HCT116 (cell line): Measurements from ENCODE around the gene ROGDI. TPM values are rescaled to one million over a fixed set of nuclear protein-coding genes. Genes with fewer than 3 reads are reported as not detected.

Experiments used
- ATAC-seq: fragments of 200-7000 bp; cut with Tn5 transposase; 2 replicates; pipeline ENCODE4 v1.9.1; 2020; ENCODE audit warnings: mild to moderate bottlenecking, moderate library complexity
- BruUV-seq: library from RNA; stranded (reverse); fragments of 400-500 nt; replicated peaks from 2 replicates; lab custom pipeline; 2021; lab: Mats Ljungman, UMichigan
- CTCF ChIA-PET: fragments of 300-600 bp; sonication (Branson Sonifier 250); formaldehyde crosslinking; loops from one replicate; lab custom pipeline; 2021; ENCODE audit warnings: antibody characterized with exemption; lab: Charles Lee
- POLR2A ChIA-PET: fragments of 300-600, 350-600 bp; sonication (Branson Sonifier 250); formaldehyde crosslinking; loops from one replicate; lab custom pipeline; 2021; ENCODE audit warnings: antibody characterized with exemption; lab: Charles Lee
- RAD21 ChIA-PET, 2 experiments: fragments of 300-600 bp; sonication (Branson Sonifier 250); formaldehyde crosslinking; loops; one replicate each; lab custom pipeline; 2023; ENCODE audit warnings: low total read pairs in 2 of 2; ENCODE audit not compliant: uncharacterized antibody in 2 of 2, unreplicated experiment in 2 of 2, low non-redundant PET in 1 of 2; lab: Charles Lee
- DNase-seq: peaks from one replicate; pipeline ENCODE4 v3.0.0-alpha.2; 2010; ENCODE audit warnings: low read depth, low spot score
- H2AFZ ChIP-seq: fragments of 200-600 bp; shearing (Covaris generic), sonication (generic); 2 replicates; pipeline ENCODE4 v1.6.1; 2017; ENCODE audit warnings: low read depth, mixed run types, mixed read lengths, antibody characterized with exemption, low read length; ENCODE audit not compliant: poor library complexity, severe bottlenecking
- H3K27ac ChIP-seq: 2 replicates; pipeline ENCODE4 v1.5.1; 2012; ENCODE audit warnings: low read depth, low read length
- H3K27me3 ChIP-seq: fragments of 200-600 bp; sonication (generic); 2 replicates; pipeline ENCODE4 v1.6.1; 2016; ENCODE audit warnings: mixed run types, low read length, mixed read lengths; ENCODE audit not compliant: insufficient read depth
- H3K36me3 ChIP-seq, 2 experiments: fragments of 200-500 bp in 1 of 2; fragments of 200-600 bp in 1 of 2; sonication (Bioruptor generic) in 1 of 2; sonication (generic) in 1 of 2; 2 replicates each; pipeline versions ENCODE4 v1.5.1 to v1.6.1; 2014 to 2016; ENCODE audit warnings: low read length in 2 of 2, inconsistent platforms in 1 of 2, mixed read lengths in 1 of 2, mixed run types in 1 of 2; ENCODE audit not compliant: insufficient read depth in 2 of 2, control insufficient read depth in 1 of 2
- H3K4me1 ChIP-seq, 2 experiments: fragments of 200-600 bp in 1 of 2; sonication (generic) in 1 of 2; 2 replicates each; pipeline versions ENCODE4 v1.5.1 to v1.6.1; 2012 to 2017; ENCODE audit warnings: low read length in 2 of 2, inconsistent platforms in 1 of 2, mild to moderate bottlenecking in 1 of 2, mixed read lengths in 1 of 2, mixed run types in 1 of 2, moderate library complexity in 1 of 2; ENCODE audit not compliant: insufficient read depth in 2 of 2, control insufficient read depth in 1 of 2
- H3K4me2 ChIP-seq: fragments of 200-600 bp; sonication (generic); 2 replicates; pipeline ENCODE4 v1.6.1; 2017; ENCODE audit warnings: mixed run types, low read length, mixed read lengths
- H3K4me3 ChIP-seq, 2 experiments: fragments of 200-600 bp in 1 of 2; sonication (generic) in 1 of 2; replicated peaks in 1 of 2; 2 replicates each; pipeline ENCODE4 v1.5.1; 2011 to 2016; ENCODE audit warnings: low read length in 2 of 2, control low read depth in 1 of 2, low read depth in 1 of 2, mild to moderate bottlenecking in 1 of 2, mixed read lengths in 1 of 2, mixed run types in 1 of 2
- H3K79me2 ChIP-seq: fragments of 200-600 bp; sonication (generic); 2 replicates; pipeline ENCODE4 v1.6.1; 2017; ENCODE audit warnings: mild to moderate bottlenecking, mixed run types, low read length, moderate library complexity, mixed read lengths; ENCODE audit not compliant: insufficient read depth
- H3K9ac ChIP-seq: fragments of 200-600 bp; sonication (generic); 2 replicates; pipeline ENCODE4 v1.6.1; 2016; ENCODE audit warnings: low read length, mixed read lengths
- H3K9me2 ChIP-seq: fragments of 200-600 bp; sonication (generic), shearing (Covaris generic); 2 replicates; pipeline ENCODE4 v1.6.1; 2017; ENCODE audit warnings: mixed run types, mild to moderate bottlenecking, moderate library complexity; ENCODE audit not compliant: insufficient read depth
- H3K9me3 ChIP-seq, 2 experiments: fragments of 200-500 bp in 1 of 2; fragments of 200-600 bp in 1 of 2; sonication (Bioruptor generic) in 1 of 2; sonication (generic) in 1 of 2; 2 replicates each; pipeline ENCODE4 v1.6.1; 2014 to 2017; ENCODE audit warnings: low read length in 2 of 2, mixed read lengths in 2 of 2, inconsistent platforms in 1 of 2, low read depth in 1 of 2, mild to moderate bottlenecking in 1 of 2, mixed run types in 1 of 2, moderate library complexity in 1 of 2; ENCODE audit not compliant: control insufficient read depth in 1 of 2, insufficient read depth in 1 of 2
- H4K20me1 ChIP-seq: fragments of 200-600 bp; sonication (generic), shearing (Covaris generic); 2 replicates; pipeline ENCODE4 v1.6.1; 2017; ENCODE audit warnings: mixed run types, mild to moderate bottlenecking, moderate library complexity; ENCODE audit not compliant: insufficient read depth
- CEBPB ChIP-seq: IDR thresholded peaks from 2 replicates; pipeline ENCODE4 v1.6.1; 2012; ENCODE audit warnings: low read depth
- EGR1 ChIP-seq: IDR thresholded peaks from 2 replicates; pipeline ENCODE4 v1.6.1; 2012; ENCODE audit warnings: low read depth
- ELF1 ChIP-seq: IDR thresholded peaks from 2 replicates; pipeline ENCODE4 v1.6.1; 2012; ENCODE audit warnings: low read depth, borderline replicate concordance
- EZH2 ChIP-seq: fragments of 200-600 bp; sonication (generic); IDR thresholded peaks from 2 replicates; pipeline ENCODE4 v1.6.1; 2017; ENCODE audit warnings: antibody characterized with exemption, mixed run types
- JUND ChIP-seq: IDR thresholded peaks from 2 replicates; pipeline ENCODE4 v1.6.1; 2012
- MAX ChIP-seq: IDR thresholded peaks from 2 replicates; pipeline ENCODE4 v1.6.1; 2012
- RAD21 ChIP-seq: IDR thresholded peaks from 2 replicates; pipeline ENCODE4 v1.6.1; 2012; ENCODE audit warnings: low read depth, mild to moderate bottlenecking
- REST ChIP-seq: IDR thresholded peaks from 2 replicates; pipeline ENCODE4 v1.6.1; 2012; ENCODE audit warnings: low read depth
- SP1 ChIP-seq: IDR thresholded peaks from 2 replicates; pipeline ENCODE4 v1.6.1; 2012; ENCODE audit warnings: low read depth
- intact Hi-C: fragments of 100-400 bp; cut with micrococcal nuclease; formaldehyde crosslinking; loops from 2 replicates; pipeline ENCODE4 v1.10.0; 2022
- total RNA-seq: library from RNA; stranded (reverse); gene quantifications from one replicate; pipeline ENCODE4 v1.2.1, GENCODE V29; 2021; ENCODE audit not compliant: unreplicated experiment
- TF ChIP-seq, protein P1 (sequence below): IDR thresholded peaks from 2 replicates; pipeline ENCODE4 v1.6.1; 2012
- TF ChIP-seq, protein P2 (sequence below), 3 experiments: fragments of 200-600 bp in 1 of 3; sonication (generic) in 1 of 3; IDR thresholded peaks in 2 of 3; conservative IDR thresholded peaks in 1 of 3; 2 replicates each; pipeline ENCODE4 v1.5.1; 2012 to 2017; ENCODE audit warnings: low read depth in 2 of 3, low read length in 2 of 3, antibody characterized with exemption in 1 of 3, borderline replicate concordance in 1 of 3, control low read depth in 1 of 3, mild to moderate bottlenecking in 1 of 3, mixed read lengths in 1 of 3, mixed run types in 1 of 3, moderate library complexity in 1 of 3; ENCODE audit not compliant: insufficient read depth in 1 of 3
- TF ChIP-seq, protein P3 (sequence below): IDR thresholded peaks from 2 replicates; pipeline ENCODE4 v1.6.1; 2011; ENCODE audit warnings: mild to moderate bottlenecking, low read length, moderate library complexity; ENCODE audit not compliant: insufficient replicate concordance; ENCODE audit errors: extremely low read depth

Gene ROGDI
- total RNA-seq, 1 experiment from 2014 or later: 20.1 TPM

- peak; percentile 80 for TF ChIP-seq EGR1
- TF ChIP-seq SP1: peak; percentile 94
- no peak for TF ChIP-seq CEBPB
- no peak for TF ChIP-seq JUND
- peak; percentile 86 for TF ChIP-seq MAX
Observed at GRCh38 chr16:4766875-4767628, 35.4 kb downstream of the ROGDI start, which contains the start of gene ZNF500 (continued).

DNA sequence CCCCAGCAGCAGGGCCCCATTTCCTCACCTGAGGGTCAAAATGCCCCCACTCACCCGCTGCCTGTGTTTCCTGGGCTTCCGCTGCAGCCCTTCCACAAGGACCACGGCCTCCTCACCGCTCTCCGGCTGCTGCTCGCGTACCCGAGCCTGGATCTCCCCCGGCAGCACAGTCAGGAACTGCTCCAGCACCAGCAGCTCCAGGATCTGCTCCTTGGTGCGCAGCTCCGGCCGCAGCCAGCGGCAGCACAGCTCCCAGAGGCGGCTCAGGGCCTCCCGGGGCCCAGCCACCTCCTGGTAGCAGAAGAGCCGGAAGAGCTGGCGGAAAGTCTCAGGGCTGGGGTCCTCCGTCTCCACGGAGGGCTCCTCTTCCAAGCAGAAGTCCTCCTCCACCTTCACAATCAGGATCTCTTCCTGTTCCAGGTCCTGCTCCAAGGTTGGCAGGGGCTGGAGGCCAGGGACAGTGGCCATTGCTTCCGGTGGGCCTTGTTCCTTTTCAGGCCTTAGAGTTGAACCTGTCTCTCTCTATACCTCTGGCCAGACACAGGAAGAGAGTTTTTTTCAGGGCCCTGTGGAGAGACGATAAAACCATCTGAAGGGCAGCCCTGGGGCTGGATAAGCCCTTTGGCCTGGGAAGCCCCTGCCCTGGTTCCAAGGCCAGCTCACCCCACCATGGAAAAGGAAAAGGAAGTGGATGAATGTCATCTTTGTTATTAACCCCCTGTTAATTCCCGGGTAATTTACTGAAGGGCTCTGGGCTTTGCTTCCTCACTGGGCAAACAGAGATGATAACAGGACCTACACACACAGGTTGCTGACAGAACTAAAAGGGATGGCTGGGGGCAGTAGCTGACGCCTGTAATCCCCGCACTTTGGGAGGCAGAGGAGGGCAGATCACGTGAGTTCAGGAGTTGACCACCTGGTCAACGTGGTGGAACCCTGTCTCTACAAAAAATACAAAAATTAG is 36.6 kb downstream of the ROGDI start:
- peaks cover 21% of the 10 kb centered on the region; the same call in 1 of the 2 replicates for H3K79me2 ChIP-seq
- ChIA-PET POLR2A (no interaction called here), RAD21 (no interaction called here), CTCF (no interaction called here)
- H3K9ac ChIP-seq: peak overlapping the region; percentile 91
- peak overlapping the region; percentile 92 to 93 for H3K4me3 ChIP-seq
- DNase-seq (no peak), ATAC-seq (no peak)
- no peaks in the 10 kb centered on the region for H3K9me2 ChIP-seq
- TSS peak; percentile 48 for BruUV-seq
- peak overlapping the region; percentile 82 for H3K4me2 ChIP-seq
- no peaks in the 10 kb centered on the region for H3K27me3 ChIP-seq
- peaks cover 14 to 17% of the 10 kb centered on the region in 2 experiments; a peak in 3 of 4 replicates for H3K36me3 ChIP-seq
- intact Hi-C loops: loop anchor here (2.0 to 5.0 kb wide), 2 partner anchors 31 to 182 kb away; partner anchors contain the start of genes ANKS3 and DNAAF8
- H2AFZ ChIP-seq: no peak overlapping the region
- peak overlapping the region; percentile 56 for H3K27ac ChIP-seq
- H3K9me3 ChIP-seq: no peaks in the 10 kb centered on the region
- H3K4me1 ChIP-seq: peaks cover 12 to 23% of the 10 kb centered on the region in 2 experiments
- H4K20me1 ChIP-seq: no peaks in the 10 kb centered on the region
- TF ChIP-seq, protein P1, sequence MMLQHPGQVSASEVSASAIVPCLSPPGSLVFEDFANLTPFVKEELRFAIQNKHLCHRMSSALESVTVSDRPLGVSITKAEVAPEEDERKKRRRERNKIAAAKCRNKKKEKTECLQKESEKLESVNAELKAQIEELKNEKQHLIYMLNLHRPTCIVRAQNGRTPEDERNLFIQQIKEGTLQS: no peak
- TF ChIP-seq EZH2 (no peak), CEBPB (no peak), REST (no peak), ELF1 (no peak), SP1 (no peak), MAX (no peak), RAD21 (no peak)
- TF ChIP-seq, protein P2, sequence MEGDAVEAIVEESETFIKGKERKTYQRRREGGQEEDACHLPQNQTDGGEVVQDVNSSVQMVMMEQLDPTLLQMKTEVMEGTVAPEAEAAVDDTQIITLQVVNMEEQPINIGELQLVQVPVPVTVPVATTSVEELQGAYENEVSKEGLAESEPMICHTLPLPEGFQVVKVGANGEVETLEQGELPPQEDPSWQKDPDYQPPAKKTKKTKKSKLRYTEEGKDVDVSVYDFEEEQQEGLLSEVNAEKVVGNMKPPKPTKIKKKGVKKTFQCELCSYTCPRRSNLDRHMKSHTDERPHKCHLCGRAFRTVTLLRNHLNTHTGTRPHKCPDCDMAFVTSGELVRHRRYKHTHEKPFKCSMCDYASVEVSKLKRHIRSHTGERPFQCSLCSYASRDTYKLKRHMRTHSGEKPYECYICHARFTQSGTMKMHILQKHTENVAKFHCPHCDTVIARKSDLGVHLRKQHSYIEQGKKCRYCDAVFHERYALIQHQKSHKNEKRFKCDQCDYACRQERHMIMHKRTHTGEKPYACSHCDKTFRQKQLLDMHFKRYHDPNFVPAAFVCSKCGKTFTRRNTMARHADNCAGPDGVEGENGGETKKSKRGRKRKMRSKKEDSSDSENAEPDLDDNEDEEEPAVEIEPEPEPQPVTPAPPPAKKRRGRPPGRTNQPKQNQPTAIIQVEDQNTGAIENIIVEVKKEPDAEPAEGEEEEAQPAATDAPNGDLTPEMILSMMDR (IDR thresholded peaks at IDR 0.05 in 2 of 3, conservative IDR thresholded peaks at IDR 0.05 in 1 of 3; ENCODE audit: borderline replicate concordance in 1 of 3, insufficient read depth in 1 of 3, low read depth in 2 of 3, low read length in 2 of 3): no peak
- TF ChIP-seq, protein P3, sequence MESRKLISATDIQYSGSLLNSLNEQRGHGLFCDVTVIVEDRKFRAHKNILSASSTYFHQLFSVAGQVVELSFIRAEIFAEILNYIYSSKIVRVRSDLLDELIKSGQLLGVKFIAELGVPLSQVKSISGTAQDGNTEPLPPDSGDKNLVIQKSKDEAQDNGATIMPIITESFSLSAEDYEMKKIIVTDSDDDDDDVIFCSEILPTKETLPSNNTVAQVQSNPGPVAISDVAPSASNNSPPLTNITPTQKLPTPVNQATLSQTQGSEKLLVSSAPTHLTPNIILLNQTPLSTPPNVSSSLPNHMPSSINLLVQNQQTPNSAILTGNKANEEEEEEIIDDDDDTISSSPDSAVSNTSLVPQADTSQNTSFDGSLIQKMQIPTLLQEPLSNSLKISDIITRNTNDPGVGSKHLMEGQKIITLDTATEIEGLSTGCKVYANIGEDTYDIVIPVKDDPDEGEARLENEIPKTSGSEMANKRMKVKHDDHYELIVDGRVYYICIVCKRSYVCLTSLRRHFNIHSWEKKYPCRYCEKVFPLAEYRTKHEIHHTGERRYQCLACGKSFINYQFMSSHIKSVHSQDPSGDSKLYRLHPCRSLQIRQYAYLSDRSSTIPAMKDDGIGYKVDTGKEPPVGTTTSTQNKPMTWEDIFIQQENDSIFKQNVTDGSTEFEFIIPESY: no peak
